ENCODE data around the gene NFS1. TPM values are rescaled to one million over a fixed set of nuclear protein-coding genes. Genes with fewer than 3 reads are reported as not detected.

NFS1 gene
- total and polyA plus RNA-seq, 2 of the 8 experiments (the other 6 are each of a cell fraction or from before 2014, with no cell fraction given) = 26.1 to 38.8 TPM

DNA sequence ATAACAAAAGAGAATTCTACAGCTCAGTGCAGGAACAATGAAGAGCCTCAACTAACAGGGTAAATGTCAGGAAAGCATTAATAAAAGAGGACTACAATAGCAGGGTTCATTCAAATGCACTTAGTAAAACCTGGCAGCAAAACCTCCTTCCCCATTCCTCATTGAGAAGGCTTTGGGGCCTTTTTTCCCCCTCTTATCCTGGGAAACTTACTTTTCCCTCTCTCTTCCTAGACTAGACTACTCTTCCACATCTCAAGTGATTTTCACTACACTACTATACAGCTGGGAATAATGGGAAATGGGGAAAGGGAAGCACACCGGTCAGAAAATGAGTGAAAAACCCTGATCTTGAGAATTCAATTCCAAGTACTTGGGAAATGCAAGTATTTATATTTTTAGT, 10.1 kb upstream of the NFS1 start (continued):
- no peak for TF ChIP-seq CHD7 (IDR thresholded peaks at IDR 0.05; ENCODE audit: insufficient replicate concordance, low read length)
- no peak for TF ChIP-seq TAF1 (IDR thresholded peaks at IDR 0.05; ENCODE audit: low read depth, low read length)
- no peak for TF ChIP-seq SIX5 (IDR thresholded peaks at IDR 0.05; ENCODE audit: low read depth, low read length)
- TF ChIP-seq SAP30 (IDR thresholded peaks at IDR 0.05; ENCODE audit: insufficient read depth, insufficient replicate concordance, low read length) = no peak
- TF ChIP-seq KDM4A (IDR thresholded peaks at IDR 0.05; ENCODE audit: low read depth, low read length, severe bottlenecking) = no peak
- no peak for TF ChIP-seq MAX (IDR thresholded peaks at IDR 0.05)
- no peak for TF ChIP-seq EGR1 (IDR thresholded peaks at IDR 0.05; ENCODE audit: borderline replicate concordance, low read depth, low read length)
- TF ChIP-seq POLR2A (IDR thresholded peaks at IDR 0.05; ENCODE audit: control extremely low read depth in 1 of 2, low read depth in 2 of 2, low read length in 2 of 2) = peak in 1 of 2 experiments; percentile 52; a peak in 1 of 3 replicates
- no peak for TF ChIP-seq CBX8 (IDR thresholded peaks at IDR 0.05; ENCODE audit: borderline replicate concordance, low read depth, low read length)
